Liver (tissue), 9 donors: Measurements from ENCODE around the gene WDR7. TPM values are rescaled to one million over a fixed set of nuclear protein-coding genes. Genes with fewer than 3 reads are reported as not detected.

ENCODE experiments used
- DNase-seq: peaks from one replicate; pipeline ENCODE4 v3.0.0-alpha.2; 2017; ENCODE audit warnings: low spot score
- H3K27ac ChIP-seq, 2 donors: one replicate each; pipeline ENCODE4 v1.7.0; 2013; ENCODE audit warnings: inconsistent platforms in 2 of 2, low read length in 2 of 2, control low read depth in 1 of 2, low read depth in 1 of 2, mild to moderate bottlenecking in 1 of 2
- H3K27me3 ChIP-seq, 4 donors: one replicate each; pipeline versions ENCODE4 v1.6.1 to v1.7.0; 2013; ENCODE audit warnings: low read length in 3 of 4, inconsistent platforms in 1 of 4, mild to moderate bottlenecking in 1 of 4, moderate library complexity in 1 of 4; ENCODE audit not compliant: control insufficient read depth in 4 of 4, insufficient read depth in 4 of 4
- H3K36me3 ChIP-seq, 4 donors: one replicate each; pipeline versions ENCODE4 v1.6.1 to v1.7.0; 2013; ENCODE audit warnings: low read length in 3 of 4, mild to moderate bottlenecking in 3 of 4, low read depth in 1 of 4, moderate library complexity in 1 of 4; ENCODE audit not compliant: control insufficient read depth in 4 of 4, insufficient read depth in 3 of 4
- H3K4me1 ChIP-seq, 4 donors: one replicate each; pipeline versions ENCODE4 v1.6.1 to v1.7.0; 2013; ENCODE audit warnings: low read length in 3 of 4, mild to moderate bottlenecking in 3 of 4, moderate library complexity in 1 of 4; ENCODE audit not compliant: control insufficient read depth in 4 of 4, insufficient read depth in 4 of 4
- H3K4me3 ChIP-seq, 3 donors: one replicate each; pipeline versions ENCODE4 v1.6.1 to v1.7.0; 2013; ENCODE audit warnings: low read length in 3 of 3, control low read depth in 1 of 3, low read depth in 1 of 3, mild to moderate bottlenecking in 1 of 3
- H3K9ac ChIP-seq, 2 donors: one replicate each; pipeline ENCODE4 v1.7.0; 2013; ENCODE audit warnings: low read length in 2 of 2, mild to moderate bottlenecking in 2 of 2, moderate library complexity in 2 of 2, control low read depth in 1 of 2, low read depth in 1 of 2
- H3K9me3 ChIP-seq, 4 donors: one replicate each; pipeline versions ENCODE4 v1.6.1 to v1.7.0; 2013; ENCODE audit warnings: low read length in 3 of 4; ENCODE audit not compliant: control insufficient read depth in 4 of 4
- EGR1 ChIP-seq, 2 donors: IDR thresholded peaks; 2 replicates each; pipeline ENCODE4 v1.6.1; 2016 to 2018; ENCODE audit warnings: antibody characterized with exemption in 2 of 2, low read depth in 2 of 2
- FOXA2 ChIP-seq: IDR thresholded peaks from 2 replicates; pipeline ENCODE4 v1.6.1; 2016; ENCODE audit warnings: antibody characterized with exemption
- GABPA ChIP-seq, 2 donors: IDR thresholded peaks in 1 of 2; conservative IDR thresholded peaks in 1 of 2; 2 replicates each; pipeline ENCODE4 v1.6.1; 2016; ENCODE audit warnings: antibody characterized with exemption in 2 of 2, mild to moderate bottlenecking in 1 of 2, moderate library complexity in 1 of 2
- HNF4A ChIP-seq, 2 donors: conservative IDR thresholded peaks; 2 replicates each; pipeline ENCODE4 v1.6.1; 2016; ENCODE audit warnings: antibody characterized with exemption in 2 of 2, mild to moderate bottlenecking in 2 of 2
- HNF4G ChIP-seq: IDR thresholded peaks from 2 replicates; pipeline ENCODE4 v1.6.1; 2016; ENCODE audit warnings: antibody characterized with exemption
- JUND ChIP-seq, 2 donors: IDR thresholded peaks; 2 replicates each; pipeline ENCODE4 v1.6.1; 2016; ENCODE audit warnings: antibody characterized with exemption in 2 of 2
- NR2F2 ChIP-seq: IDR thresholded peaks from 2 replicates; pipeline ENCODE4 v1.6.1; 2016; ENCODE audit warnings: antibody characterized with exemption
- RXRA ChIP-seq, 2 donors: IDR thresholded peaks; 2 replicates each; pipeline ENCODE4 v1.6.1; 2017 to 2018; ENCODE audit warnings: antibody characterized with exemption in 2 of 2, mild to moderate bottlenecking in 1 of 2
- SP1 ChIP-seq: IDR thresholded peaks from 2 replicates; pipeline ENCODE4 v1.6.1; 2018; ENCODE audit warnings: antibody characterized with exemption, mild to moderate bottlenecking
- TAF1 ChIP-seq: conservative IDR thresholded peaks from 2 replicates; pipeline ENCODE4 v1.6.1; 2016; ENCODE audit warnings: antibody characterized with exemption, mild to moderate bottlenecking
- YY1 ChIP-seq: IDR thresholded peaks from 2 replicates; pipeline ENCODE4 v1.6.1; 2016; ENCODE audit warnings: antibody characterized with exemption, mild to moderate bottlenecking
- WGBS: extraction: QIAGEN DNeasy Blood & Tissue Kit; methylation state at CpG from one replicate; pipeline ENCODE4 v1.1.7; 2013; 5-methylcytosine and 5-hydroxymethylcytosine counted together
- polyA plus RNA-seq, 2 donors: library from polyadenylated mRNA; stranded (reverse) in 1 of 2; unstranded in 1 of 2; fragments of 200-250 nt in 1 of 2; fragments of >200 nt in 1 of 2; fragmentation: Nextera tagmentation in 1 of 2; extraction: Ambion mirVana in 1 of 2; gene quantifications; one replicate each; pipeline versions ENCODE4 v1.2.1 to v1.2.3, GENCODE V29; 2013 to 2015
- total RNA-seq, 2 donors: library from RNA; depleted of rRNA; stranded (reverse); fragments of >200 nt; gene quantifications; one replicate each; pipeline ENCODE4 v1.2.3, GENCODE V29; 2014
- TF ChIP-seq, protein P1 (sequence below): IDR thresholded peaks from 2 replicates; pipeline ENCODE4 v1.6.1; 2016; ENCODE audit warnings: antibody characterized with exemption, mild to moderate bottlenecking
- TF ChIP-seq, protein P2 (sequence below): fragments of 150-350 bp; IDR thresholded peaks from 2 replicates; pipeline ENCODE4 v1.5.1; 2017; ENCODE audit warnings: improper control_type of control experiment, low read depth, low read length; ENCODE audit not compliant: missing input control
- TF ChIP-seq, protein P3 (sequence below): IDR thresholded peaks from 2 replicates; pipeline ENCODE4 v1.6.1; 2016; ENCODE audit warnings: antibody characterized with exemption
- TF ChIP-seq, protein P4 (sequence below): IDR thresholded peaks from 2 replicates; pipeline ENCODE4 v1.6.1; 2016; ENCODE audit warnings: antibody characterized with exemption
- donor health status: healthy.
- donor health status: healthy.
- donor health status: healthy.
- donor health status: healthy.
- donor health status: healthy.

The WDR7 gene
- total and polyA plus RNA-seq, 4 donors, result 4.5 to 26.6 (median 13.2) TPM

DNA sequence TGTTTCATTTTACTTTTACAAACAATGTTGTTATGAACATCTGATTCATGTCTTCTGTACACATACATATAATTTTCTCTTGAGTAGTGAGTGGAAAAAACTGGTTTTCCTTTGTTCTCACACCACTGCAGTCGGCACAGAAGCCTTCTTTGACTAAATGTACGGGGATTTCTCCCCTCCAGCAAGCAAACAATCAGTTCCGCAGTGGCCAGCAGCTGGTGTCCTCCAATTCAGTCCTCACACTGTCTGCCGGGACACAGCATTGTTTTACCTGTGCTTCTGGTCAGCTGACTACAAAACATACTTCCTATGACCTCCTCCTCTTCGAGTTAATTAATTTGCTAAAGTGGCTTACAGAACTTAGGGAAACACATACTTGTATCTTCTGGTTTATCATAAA is 202.8 kb downstream of the WDR7 start:
- Histone ChIP-seq H3K9ac (no peak overlapping the region), H3K9me3 (no peaks in the 10 kb centered on the region), H3K27me3 (no peaks in the 10 kb centered on the region), H3K27ac (no peak overlapping the region), H3K4me1 (no peaks in the 10 kb centered on the region), H3K36me3 (no peaks in the 10 kb centered on the region), H3K4me3 (no peak overlapping the region)
- no peak for DNase-seq
- no peak for TF ChIP-seq SP1
- no peak for TF ChIP-seq GABPA (IDR thresholded peaks at IDR 0.05 in 1 of 2, conservative IDR thresholded peaks at IDR 0.05 in 1 of 2)
- no peak for TF ChIP-seq TAF1
- TF ChIP-seq YY1, result no peak
- TF ChIP-seq, protein P1, sequence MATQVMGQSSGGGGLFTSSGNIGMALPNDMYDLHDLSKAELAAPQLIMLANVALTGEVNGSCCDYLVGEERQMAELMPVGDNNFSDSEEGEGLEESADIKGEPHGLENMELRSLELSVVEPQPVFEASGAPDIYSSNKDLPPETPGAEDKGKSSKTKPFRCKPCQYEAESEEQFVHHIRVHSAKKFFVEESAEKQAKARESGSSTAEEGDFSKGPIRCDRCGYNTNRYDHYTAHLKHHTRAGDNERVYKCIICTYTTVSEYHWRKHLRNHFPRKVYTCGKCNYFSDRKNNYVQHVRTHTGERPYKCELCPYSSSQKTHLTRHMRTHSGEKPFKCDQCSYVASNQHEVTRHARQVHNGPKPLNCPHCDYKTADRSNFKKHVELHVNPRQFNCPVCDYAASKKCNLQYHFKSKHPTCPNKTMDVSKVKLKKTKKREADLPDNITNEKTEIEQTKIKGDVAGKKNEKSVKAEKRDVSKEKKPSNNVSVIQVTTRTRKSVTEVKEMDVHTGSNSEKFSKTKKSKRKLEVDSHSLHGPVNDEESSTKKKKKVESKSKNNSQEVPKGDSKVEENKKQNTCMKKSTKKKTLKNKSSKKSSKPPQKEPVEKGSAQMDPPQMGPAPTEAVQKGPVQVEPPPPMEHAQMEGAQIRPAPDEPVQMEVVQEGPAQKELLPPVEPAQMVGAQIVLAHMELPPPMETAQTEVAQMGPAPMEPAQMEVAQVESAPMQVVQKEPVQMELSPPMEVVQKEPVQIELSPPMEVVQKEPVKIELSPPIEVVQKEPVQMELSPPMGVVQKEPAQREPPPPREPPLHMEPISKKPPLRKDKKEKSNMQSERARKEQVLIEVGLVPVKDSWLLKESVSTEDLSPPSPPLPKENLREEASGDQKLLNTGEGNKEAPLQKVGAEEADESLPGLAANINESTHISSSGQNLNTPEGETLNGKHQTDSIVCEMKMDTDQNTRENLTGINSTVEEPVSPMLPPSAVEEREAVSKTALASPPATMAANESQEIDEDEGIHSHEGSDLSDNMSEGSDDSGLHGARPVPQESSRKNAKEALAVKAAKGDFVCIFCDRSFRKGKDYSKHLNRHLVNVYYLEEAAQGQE, result no peak
- TF ChIP-seq, protein P2, sequence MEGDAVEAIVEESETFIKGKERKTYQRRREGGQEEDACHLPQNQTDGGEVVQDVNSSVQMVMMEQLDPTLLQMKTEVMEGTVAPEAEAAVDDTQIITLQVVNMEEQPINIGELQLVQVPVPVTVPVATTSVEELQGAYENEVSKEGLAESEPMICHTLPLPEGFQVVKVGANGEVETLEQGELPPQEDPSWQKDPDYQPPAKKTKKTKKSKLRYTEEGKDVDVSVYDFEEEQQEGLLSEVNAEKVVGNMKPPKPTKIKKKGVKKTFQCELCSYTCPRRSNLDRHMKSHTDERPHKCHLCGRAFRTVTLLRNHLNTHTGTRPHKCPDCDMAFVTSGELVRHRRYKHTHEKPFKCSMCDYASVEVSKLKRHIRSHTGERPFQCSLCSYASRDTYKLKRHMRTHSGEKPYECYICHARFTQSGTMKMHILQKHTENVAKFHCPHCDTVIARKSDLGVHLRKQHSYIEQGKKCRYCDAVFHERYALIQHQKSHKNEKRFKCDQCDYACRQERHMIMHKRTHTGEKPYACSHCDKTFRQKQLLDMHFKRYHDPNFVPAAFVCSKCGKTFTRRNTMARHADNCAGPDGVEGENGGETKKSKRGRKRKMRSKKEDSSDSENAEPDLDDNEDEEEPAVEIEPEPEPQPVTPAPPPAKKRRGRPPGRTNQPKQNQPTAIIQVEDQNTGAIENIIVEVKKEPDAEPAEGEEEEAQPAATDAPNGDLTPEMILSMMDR, result no peak
- TF ChIP-seq FOXA2, result no peak
- TF ChIP-seq, protein P3, sequence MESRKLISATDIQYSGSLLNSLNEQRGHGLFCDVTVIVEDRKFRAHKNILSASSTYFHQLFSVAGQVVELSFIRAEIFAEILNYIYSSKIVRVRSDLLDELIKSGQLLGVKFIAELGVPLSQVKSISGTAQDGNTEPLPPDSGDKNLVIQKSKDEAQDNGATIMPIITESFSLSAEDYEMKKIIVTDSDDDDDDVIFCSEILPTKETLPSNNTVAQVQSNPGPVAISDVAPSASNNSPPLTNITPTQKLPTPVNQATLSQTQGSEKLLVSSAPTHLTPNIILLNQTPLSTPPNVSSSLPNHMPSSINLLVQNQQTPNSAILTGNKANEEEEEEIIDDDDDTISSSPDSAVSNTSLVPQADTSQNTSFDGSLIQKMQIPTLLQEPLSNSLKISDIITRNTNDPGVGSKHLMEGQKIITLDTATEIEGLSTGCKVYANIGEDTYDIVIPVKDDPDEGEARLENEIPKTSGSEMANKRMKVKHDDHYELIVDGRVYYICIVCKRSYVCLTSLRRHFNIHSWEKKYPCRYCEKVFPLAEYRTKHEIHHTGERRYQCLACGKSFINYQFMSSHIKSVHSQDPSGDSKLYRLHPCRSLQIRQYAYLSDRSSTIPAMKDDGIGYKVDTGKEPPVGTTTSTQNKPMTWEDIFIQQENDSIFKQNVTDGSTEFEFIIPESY, result no peak
- TF ChIP-seq EGR1 (IDR thresholded peaks at IDR 0.05; ENCODE audit: low read depth in 2 of 2), result no peak
- no peak for TF ChIP-seq NR2F2
- 92% methylated on average over 5 of the region's 5 CpGs for WGBS

DNA sequence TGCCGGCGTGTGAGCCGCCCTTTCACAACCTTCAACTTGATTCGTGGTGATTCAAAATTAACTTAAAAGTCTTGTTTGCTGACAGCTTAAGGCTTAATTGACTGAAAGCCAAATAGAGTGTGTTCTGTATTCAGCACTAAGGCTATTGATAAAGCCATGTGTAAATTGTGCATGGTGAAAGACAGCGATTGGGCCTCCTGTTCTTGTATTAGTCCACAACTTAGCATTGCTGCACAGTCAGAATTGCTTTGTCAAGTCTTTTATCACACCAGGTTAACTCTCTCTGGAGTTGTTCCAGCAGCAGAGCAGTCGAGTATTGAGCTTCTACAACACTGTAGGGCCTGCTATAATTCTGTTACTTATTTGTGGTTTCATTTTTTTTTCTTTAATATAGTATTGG is 210.1 kb downstream of the WDR7 start:
- Histone ChIP-seq H3K27ac (no peak overlapping the region), H3K4me1 (peaks cover 0 to 4% (median 0%) of the 10 kb centered on the region in 4 donors), H3K36me3 (no peaks in the 10 kb centered on the region), H3K9ac (no peak overlapping the region), H3K9me3 (no peaks in the 10 kb centered on the region), H3K4me3 (no peak overlapping the region), H3K27me3 (no peaks in the 10 kb centered on the region)
- 65% methylated on average over 6 of the region's 6 CpGs for WGBS
- DNase-seq, result no peak
- TF ChIP-seq GABPA (IDR thresholded peaks at IDR 0.05 in 1 of 2, conservative IDR thresholded peaks at IDR 0.05 in 1 of 2), result no peak
- TF ChIP-seq HNF4A (conservative IDR thresholded peaks at IDR 0.05), result no peak
- TF ChIP-seq FOXA2, result no peak
- TF ChIP-seq RXRA (IDR thresholded peaks at IDR 0.05), result no peak
- TF ChIP-seq TAF1, result no peak
- TF ChIP-seq, protein P1, result no peak
- TF ChIP-seq, protein P4, sequence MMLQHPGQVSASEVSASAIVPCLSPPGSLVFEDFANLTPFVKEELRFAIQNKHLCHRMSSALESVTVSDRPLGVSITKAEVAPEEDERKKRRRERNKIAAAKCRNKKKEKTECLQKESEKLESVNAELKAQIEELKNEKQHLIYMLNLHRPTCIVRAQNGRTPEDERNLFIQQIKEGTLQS, result no peak
- no peak for TF ChIP-seq SP1
- no peak for TF ChIP-seq EGR1 (IDR thresholded peaks at IDR 0.05; ENCODE audit: low read depth in 2 of 2)
- no peak for TF ChIP-seq HNF4G
- TF ChIP-seq JUND (IDR thresholded peaks at IDR 0.05), result no peak
- TF ChIP-seq, protein P3, result no peak
- no peak for TF ChIP-seq NR2F2
- TF ChIP-seq, protein P2, result no peak
